ENCODE measurements around the gene DISC1. TPM values are rescaled to one million over a fixed set of nuclear protein-coding genes. Genes with fewer than 3 reads are reported as not detected.

Gene DISC1
- total and polyA plus RNA-seq, 7 donors, result 1.2 to 14.1 (median 5.8) TPM

DNA sequence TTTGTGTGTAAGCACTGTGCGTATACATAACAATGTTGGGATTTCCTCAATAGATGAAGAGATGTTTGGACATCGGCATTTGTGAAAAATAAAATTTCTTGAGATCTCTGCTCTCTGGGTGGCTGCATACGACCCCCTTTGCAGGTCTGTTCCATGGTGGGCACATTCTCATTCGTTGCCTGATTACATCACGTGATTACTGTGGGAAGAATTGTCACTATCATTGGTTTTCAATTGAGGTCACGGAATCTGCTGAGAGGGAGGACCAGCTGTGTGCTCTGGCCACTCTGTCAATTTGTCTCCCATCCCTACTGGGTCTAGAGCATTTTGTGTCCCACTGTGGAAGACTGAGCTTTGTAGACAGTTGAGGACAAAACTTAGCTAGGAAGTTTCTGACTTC lies 81.8 kb downstream of the DISC1 start:
- TF ChIP-seq, protein P1, sequence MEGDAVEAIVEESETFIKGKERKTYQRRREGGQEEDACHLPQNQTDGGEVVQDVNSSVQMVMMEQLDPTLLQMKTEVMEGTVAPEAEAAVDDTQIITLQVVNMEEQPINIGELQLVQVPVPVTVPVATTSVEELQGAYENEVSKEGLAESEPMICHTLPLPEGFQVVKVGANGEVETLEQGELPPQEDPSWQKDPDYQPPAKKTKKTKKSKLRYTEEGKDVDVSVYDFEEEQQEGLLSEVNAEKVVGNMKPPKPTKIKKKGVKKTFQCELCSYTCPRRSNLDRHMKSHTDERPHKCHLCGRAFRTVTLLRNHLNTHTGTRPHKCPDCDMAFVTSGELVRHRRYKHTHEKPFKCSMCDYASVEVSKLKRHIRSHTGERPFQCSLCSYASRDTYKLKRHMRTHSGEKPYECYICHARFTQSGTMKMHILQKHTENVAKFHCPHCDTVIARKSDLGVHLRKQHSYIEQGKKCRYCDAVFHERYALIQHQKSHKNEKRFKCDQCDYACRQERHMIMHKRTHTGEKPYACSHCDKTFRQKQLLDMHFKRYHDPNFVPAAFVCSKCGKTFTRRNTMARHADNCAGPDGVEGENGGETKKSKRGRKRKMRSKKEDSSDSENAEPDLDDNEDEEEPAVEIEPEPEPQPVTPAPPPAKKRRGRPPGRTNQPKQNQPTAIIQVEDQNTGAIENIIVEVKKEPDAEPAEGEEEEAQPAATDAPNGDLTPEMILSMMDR (IDR thresholded peaks at IDR 0.05), result no peak
- no peak for TF ChIP-seq POLR2A (IDR thresholded peaks at IDR 0.05)
- no peak for TF ChIP-seq POLR2AphosphoS5 (IDR thresholded peaks at IDR 0.05)
- no peak for TF ChIP-seq EP300 (IDR thresholded peaks at IDR 0.05)
- intact Hi-C loops (cut with DNase I), result no loop called here

GRCh38 chr1:231714440-231714839 lies 87.8 kb downstream of the DISC1 start:
- H3K4me1 ChIP-seq, result no peaks in the 10 kb centered on the region
- DNase-seq, result no peak

More for the DNA sequence above, 81.8 kb downstream of the DISC1 start:
- Histone ChIP-seq H3K27me3 (peaks cover 0 to 8% (median 0%) of the 10 kb centered on the region in 3 donors), H3K4me3 (no peak overlapping the region), H3K27ac (no peak overlapping the region), H3K4me1 (peaks cover 0 to 14% (median 0%) of the 10 kb centered on the region in 4 donors), H3K9me3 (no peaks in the 10 kb centered on the region), H3K36me3 (peaks cover 0 to 3% (median 0%) of the 10 kb centered on the region in 4 donors)
- WGBS, 2 donors, result 93 to 94% methylated on average over 6 of the region's 6 CpGs
- DNase-seq, result no peak

GRCh38 chr1:231715816-231716722 lies 89.5 kb downstream of the DISC1 start:
- TF ChIP-seq, protein P1 (IDR thresholded peaks at IDR 0.05), result no peak
- TF ChIP-seq POLR2A (IDR thresholded peaks at IDR 0.05), result no peak
- TF ChIP-seq POLR2AphosphoS5 (IDR thresholded peaks at IDR 0.05), result no peak
- TF ChIP-seq EP300 (IDR thresholded peaks at IDR 0.05), result no peak
- H3K9me3 ChIP-seq, result no peaks in the 10 kb centered on the region
- peaks cover 0 to 3% (median 0%) of the 10 kb centered on the region in 4 donors for H3K36me3 ChIP-seq
- H3K4me3 ChIP-seq, result no peak overlapping the region
- H3K27me3 ChIP-seq, result peaks cover 0 to 8% (median 0%) of the 10 kb centered on the region in 3 donors
- H3K27ac ChIP-seq, result no peak overlapping the region
- intact Hi-C loops (cut with DNase I), result no loop called here
- H3K4me1 ChIP-seq, result no peaks in the 10 kb centered on the region
- 90 to 95% methylated on average over 8 of the region's 8 CpGs for WGBS, 2 donors
- DNase-seq, result no peak

More at GRCh38 chr1:231714440-231714839, 87.8 kb downstream of the DISC1 start:
- TF ChIP-seq POLR2A (IDR thresholded peaks at IDR 0.05) (no peak), EP300 (IDR thresholded peaks at IDR 0.05) (no peak)
- TF ChIP-seq, protein P1 (IDR thresholded peaks at IDR 0.05), result no peak
- intact Hi-C loops (cut with DNase I), result no loop called here
- Histone ChIP-seq H3K4me3 (no peak overlapping the region), H3K27me3 (peaks cover 0 to 8% (median 0%) of the 10 kb centered on the region in 3 donors), H3K36me3 (peaks cover 0 to 3% (median 0%) of the 10 kb centered on the region in 4 donors), H3K9me3 (no peaks in the 10 kb centered on the region), H3K27ac (no peak overlapping the region)

DNA sequence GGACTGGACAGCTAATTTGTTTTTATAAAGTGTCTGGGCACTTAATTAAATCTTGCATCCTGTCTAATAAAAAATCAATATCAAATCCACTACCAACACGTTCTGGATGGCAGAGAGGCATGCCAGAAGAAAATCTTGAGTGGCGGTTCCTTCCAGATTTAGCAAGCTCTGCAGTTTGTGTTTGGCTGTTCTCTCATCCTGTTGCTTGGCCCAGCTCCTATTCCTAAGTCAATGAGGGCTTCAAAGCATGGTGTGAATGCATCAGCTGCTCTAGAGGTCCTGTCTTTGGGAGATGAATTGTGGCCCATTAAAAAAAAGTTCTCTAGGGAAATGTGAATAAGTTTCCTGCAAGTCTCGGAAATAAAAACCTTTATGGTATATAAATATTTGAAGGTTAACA lies 90.3 kb downstream of the DISC1 start:
- Histone ChIP-seq H3K27me3 (peaks cover 0 to 8% (median 0%) of the 10 kb centered on the region in 3 donors), H3K27ac (no peak overlapping the region), H3K36me3 (peaks cover 0 to 3% (median 0%) of the 10 kb centered on the region in 4 donors), H3K4me3 (no peak overlapping the region), H3K9me3 (no peaks in the 10 kb centered on the region), H3K4me1 (no peaks in the 10 kb centered on the region)
- DNase-seq, result no peak
- 82 to 83% methylated on average over 3 of the region's 3 CpGs for WGBS, 2 donors
- intact Hi-C loops (cut with DNase I), result no loop called here
- TF ChIP-seq POLR2A (IDR thresholded peaks at IDR 0.05), result no peak
- TF ChIP-seq, protein P1 (IDR thresholded peaks at IDR 0.05), result no peak
- TF ChIP-seq POLR2AphosphoS5 (IDR thresholded peaks at IDR 0.05), result no peak
- TF ChIP-seq EP300 (IDR thresholded peaks at IDR 0.05), result no peak
